GM18861 (cell line): ENCODE results near the gene TRPM1.

Experiments used
- ATAC-seq: cut with Tn5 transposase; IDR thresholded peaks from one replicate; pipeline ENCODE4 v1.9.1; 2021; ENCODE audit not compliant: unreplicated experiment

The TRPM1 gene

DNA sequence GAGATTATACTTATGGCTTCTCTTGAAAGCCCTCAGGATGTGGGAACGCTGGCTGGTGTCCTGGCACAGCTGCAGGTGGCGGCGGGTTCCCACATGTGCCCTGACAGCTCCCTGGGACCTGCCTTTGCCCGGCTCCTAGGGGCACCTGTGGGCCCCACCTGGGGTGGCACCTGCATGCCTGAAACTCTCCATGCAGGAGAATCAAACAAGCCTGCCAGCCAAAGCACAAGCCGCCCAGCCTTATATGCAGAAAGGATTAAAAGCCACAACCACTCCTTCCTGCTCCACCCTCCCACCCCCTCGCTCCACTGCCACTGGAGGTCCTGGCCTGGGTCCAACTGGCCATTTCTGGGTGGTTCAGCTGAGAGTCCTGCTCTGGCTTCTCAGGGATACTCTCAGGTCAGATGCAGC lies 18.1 kb downstream of the TRPM1 start:
- no peak for ATAC-seq

- no peak for ATAC-seq
Observed at GRCh38 chr15:31082771-31083369, 18.7 kb downstream of the TRPM1 start.

- ATAC-seq, result no peak
Observed at GRCh38 chr15:31081588-31082250, 19.8 kb downstream of the TRPM1 start.

DNA sequence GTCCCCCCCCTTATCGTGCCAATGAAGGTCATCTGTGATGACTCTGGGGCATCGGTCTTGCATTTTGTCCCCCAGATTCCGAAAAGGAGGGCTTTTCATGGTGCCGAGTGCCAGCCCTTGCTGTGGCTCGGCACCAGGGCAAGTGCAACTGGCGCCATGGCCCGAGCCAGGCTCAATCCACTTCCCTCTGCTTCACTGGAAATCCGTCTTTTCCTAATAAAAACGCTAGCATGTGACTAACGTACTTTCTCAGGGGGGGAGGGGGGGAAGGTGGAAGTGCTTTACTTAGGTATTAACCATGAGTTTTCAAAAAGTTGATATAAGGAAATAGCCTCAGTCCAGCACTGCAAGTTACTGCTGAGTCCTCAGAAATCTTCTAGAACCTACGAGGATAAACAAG lies 20.5 kb downstream of the TRPM1 start:
- no peak for ATAC-seq

GRCh38 chr15:31080591-31081014 lies 20.9 kb downstream of the TRPM1 start:
- no peak for ATAC-seq

DNA sequence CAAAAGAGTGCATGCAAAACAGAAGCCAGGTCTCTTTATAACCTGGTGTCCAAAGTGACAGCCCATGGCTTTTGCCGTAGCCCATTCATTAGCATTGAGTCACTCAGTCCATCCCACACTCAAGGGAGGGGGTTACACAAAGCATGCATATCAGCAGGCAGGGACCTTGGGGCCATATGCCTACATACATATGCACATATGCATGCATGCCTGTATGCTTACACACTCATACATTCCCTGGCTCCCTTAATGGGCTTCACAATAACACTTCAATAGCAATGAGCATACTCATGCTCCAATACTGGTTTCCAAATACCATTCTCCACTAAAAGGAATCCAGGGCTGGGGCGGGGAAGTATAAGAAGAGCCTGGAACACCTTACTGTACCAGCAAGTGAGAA lies 22.0 kb downstream of the TRPM1 start:
- ATAC-seq, result no peak

GRCh38 chr15:31078471-31078870 lies 23.1 kb downstream of the TRPM1 start:
- no peak for ATAC-seq

GRCh38 chr15:31077941-31078340 lies 23.6 kb downstream of the TRPM1 start:
- no peak for ATAC-seq

DNA sequence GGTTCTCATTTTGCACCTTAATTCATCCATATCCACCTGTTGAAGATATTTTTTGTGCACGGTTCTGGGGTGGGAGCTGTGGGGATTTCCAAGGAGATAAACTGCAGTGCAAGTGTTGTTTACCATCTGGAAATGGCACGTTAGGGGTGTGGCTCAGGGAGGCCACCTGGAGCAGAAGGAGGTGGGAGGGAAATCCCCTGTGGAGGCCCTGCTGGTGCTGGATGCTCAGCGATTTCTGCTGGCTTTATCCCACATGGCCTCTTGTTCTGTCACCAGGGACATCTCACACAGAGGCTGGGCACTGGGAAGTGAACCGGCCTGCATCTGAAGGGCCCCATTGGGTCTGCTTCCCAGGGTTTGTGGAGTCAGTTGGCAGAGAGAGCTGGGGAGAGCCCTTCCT lies 24.3 kb downstream of the TRPM1 start:
- no peak for ATAC-seq

GRCh38 chr15:31074321-31074720 lies 27.2 kb downstream of the TRPM1 start:
- no peak for ATAC-seq

- no peak for ATAC-seq
Observed at GRCh38 chr15:31070867-31071266, 30.7 kb downstream of the TRPM1 start.

DNA sequence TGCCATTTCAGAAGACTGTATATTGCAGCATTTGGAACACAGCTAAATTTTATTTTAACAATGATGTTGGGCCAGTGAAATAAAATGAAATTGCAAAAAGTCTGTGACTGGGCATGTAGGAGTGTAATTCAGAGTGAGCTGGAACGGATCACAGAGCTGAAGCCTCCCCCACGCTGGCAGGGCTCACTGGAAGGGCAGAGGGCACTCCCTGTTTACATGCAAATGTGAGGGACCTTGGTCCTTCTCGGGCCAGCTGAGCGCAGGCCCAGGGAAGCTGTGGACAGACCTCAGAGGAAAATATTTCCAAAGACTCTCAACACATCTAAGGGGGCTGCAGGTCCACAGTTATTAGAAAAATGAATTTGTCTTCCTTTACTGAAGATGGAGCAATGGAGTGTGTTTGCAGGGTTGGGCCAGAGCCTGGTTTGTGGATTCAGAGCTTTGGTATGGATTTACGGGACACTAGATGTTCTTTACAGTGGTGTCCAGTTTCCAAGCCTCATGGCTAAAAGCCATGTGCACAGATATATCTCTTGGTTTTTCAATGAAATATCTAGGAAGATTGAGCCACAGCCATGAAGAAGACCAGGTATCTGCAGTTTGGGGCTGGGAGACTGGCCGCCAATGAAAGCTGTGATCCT lies 32.0 kb downstream of the TRPM1 start:
- no peak for ATAC-seq

DNA sequence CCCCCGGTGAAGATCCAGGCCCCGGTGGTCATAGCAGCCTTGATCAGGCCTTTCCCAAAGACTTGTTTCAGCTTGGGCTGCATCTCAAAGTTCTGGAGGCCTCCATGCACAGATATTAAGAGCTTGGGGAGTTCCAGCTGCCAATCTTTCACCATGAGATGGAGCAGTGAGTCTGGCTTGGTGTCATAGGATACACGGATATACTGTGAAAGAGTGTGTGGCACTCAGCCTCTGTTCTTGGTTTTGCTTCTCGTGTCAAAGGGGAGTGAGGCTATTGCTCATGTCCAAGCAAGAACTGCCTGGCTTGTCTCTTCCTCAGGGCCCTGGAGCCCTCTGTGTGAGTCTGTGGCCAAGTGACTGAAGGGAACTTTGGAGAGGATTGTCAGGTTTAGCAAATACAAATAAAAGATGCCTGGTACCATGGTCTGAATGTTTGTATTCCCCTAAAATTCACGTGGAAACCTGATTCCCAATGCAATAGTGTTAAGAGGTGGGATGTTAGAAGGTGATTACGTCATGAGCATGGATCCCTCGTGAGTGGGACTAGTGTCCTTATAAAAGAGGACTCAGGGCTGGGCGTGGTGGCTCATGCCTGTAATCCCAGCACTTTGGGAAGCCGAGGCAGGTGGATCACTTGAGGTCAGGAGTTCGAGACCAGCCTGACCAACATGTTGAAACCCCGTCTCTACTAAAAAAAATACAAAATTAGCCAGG lies 33.5 kb downstream of the TRPM1 start:
- ATAC-seq, result no peak

DNA sequence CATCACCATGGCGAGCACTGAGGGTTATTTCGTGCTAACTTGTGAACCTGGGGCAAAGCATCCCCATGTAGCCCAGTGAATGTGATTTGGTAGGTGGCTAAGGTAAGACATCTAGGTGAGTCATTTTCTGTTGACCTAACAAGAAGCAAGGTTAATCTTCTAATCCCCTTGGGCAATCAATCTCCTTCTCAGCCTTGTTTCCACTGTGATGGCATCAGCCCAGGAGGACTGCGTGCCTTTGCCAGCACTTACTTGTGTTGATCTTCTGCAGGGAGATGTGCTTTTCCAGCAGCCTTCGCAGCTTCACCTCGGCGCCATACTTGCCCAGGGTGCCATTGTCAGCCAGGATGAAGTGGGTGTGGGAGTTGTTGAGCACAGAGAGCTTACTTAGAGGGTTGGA lies 35.7 kb downstream of the TRPM1 start:
- no peak for ATAC-seq

DNA sequence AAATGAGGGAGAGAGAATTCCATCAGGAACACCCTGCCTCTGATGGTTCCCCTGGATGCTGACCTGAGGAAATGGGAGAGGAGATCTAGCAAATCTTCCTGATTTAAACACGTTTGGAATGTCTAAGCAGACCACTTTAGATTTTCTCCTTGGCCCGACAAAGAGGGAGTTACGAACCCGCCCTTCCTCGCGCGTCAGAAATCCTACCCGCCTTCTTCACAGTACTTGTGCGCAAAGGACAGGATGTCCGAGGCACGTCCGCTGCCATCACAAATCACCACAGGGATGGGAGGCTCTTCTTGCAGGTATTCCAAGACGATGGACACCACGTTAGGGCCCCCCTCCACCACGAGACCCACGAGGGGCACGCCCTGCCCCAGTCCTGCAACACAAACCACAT lies 38.6 kb downstream of the TRPM1 start:
- no peak for ATAC-seq

GRCh38 chr15:31062310-31062847 lies 39.1 kb downstream of the TRPM1 start:
- no peak for ATAC-seq

- ATAC-seq, result no peak
Observed at GRCh38 chr15:31060429-31061140, 40.9 kb downstream of the TRPM1 start.

DNA sequence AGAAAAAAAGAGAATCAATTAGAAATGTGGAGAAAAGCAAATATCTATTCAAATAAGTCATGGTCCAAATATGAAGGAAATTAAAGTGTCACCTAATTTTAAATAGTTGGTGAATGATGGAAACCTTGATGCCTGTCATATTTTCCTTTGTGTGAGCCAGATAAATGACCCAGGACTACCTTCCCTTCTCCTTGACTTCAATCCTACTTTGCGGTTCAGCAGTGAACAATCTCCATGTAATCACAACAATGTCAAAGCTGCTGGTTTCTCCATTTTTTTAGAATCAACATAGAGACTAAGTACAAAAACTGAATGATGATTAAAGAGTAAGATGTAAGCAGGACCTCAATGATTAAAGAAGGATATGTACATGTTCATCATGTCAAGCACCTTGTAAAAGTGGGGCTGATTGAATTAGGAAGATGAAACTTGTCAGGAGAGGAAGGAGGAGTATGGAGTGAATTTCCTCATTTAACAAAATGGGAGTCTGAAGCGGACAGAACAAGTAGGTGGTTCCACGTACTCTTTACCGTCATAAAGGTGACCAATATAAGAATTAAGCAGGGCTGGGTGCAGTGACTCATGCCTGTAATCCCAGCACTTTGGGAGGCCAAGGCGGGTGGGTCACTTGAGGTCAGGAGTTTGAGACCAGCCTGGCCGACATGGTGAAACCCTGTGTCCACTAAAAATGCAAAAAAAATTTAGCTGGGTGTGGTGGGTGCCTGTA lies 43.1 kb downstream of the TRPM1 start:
- no peak for ATAC-seq

DNA sequence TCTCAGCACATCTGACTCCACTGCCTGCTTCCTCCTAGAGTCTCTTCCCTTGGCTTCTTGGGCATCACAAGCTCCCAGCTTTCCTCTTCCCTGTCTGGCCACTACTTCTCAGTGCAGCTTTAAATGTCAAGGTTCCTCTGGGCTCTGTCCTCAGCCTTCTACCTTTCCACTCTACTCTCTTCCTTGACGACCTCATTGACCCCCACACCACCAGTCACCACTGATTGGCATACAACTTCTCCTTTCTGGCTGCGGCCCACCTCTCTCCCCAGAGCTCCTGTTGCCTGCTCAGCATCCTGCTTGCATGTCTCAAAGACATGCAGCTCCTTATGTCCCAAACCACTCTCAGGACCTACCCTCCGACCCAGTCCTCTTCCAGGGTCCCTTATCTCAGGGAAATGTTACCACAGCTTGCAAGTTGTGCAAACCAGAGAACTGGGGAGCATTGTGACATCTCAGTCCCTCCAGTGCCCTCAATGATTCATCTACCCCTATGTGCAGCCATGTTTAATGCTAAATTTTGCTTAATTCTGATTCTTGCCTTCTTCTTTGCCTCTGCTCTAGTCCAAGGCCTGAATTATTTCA lies 49.9 kb downstream of the TRPM1 start:
- no peak for ATAC-seq

- ATAC-seq, result no peak
Observed at GRCh38 chr15:31050953-31051352, 50.6 kb downstream of the TRPM1 start.
